Mesendoderm (in vitro differentiated cells): ENCODE measurements around the gene BUB1B.
A peak's percentile ranks its signal among the peaks of the same experiment; 100 is the strongest.
"Not testable (repeated sequence)": the region's sequence is repeated elsewhere in the genome, so short reads cannot be mapped to it uniquely, and the experiment has no call there.

Experiments used
- DNase-seq: peaks from one replicate; pipeline ENCODE4 v3.0.0; 2013
- H2AK5ac ChIP-seq: 2 replicates; pipeline ENCODE4 v1.6.1; 2013; ENCODE audit warnings: low read length, inconsistent platforms
- H2BK120ac ChIP-seq: 2 replicates; pipeline ENCODE4 v1.6.1; 2013; ENCODE audit warnings: low read depth, mild to moderate bottlenecking, low read length, moderate library complexity, mixed read lengths
- H2BK15ac ChIP-seq: replicated peaks from 2 replicates; pipeline ENCODE4 v1.6.1; 2013; ENCODE audit warnings: low read depth, mild to moderate bottlenecking, moderate library complexity
- H2BK5ac ChIP-seq: 2 replicates; pipeline ENCODE4 v1.6.1; 2013; ENCODE audit warnings: low read length, inconsistent platforms
- H3K18ac ChIP-seq: 2 replicates; pipeline ENCODE4 v1.6.1; 2013; ENCODE audit warnings: mild to moderate bottlenecking, low read length, mixed read lengths
- H3K23ac ChIP-seq: one replicate; pipeline ENCODE4 v1.6.1; 2013; ENCODE audit warnings: low read length
- H3K27ac ChIP-seq: 2 replicates; pipeline ENCODE4 v1.5.1; 2013; ENCODE audit warnings: low read depth, mild to moderate bottlenecking, inconsistent platforms, low read length, moderate library complexity
- H3K27me3 ChIP-seq: 2 replicates; pipeline ENCODE4 v1.6.1; 2013; ENCODE audit warnings: low read length, control low read depth, mild to moderate bottlenecking, inconsistent platforms; ENCODE audit not compliant: insufficient read depth, poor library complexity
- H3K36me3 ChIP-seq: 2 replicates; pipeline ENCODE4 v1.6.1; 2013; ENCODE audit warnings: low read length, inconsistent platforms; ENCODE audit not compliant: control insufficient read depth, insufficient read depth
- H3K4ac ChIP-seq: one replicate; pipeline ENCODE4 v1.6.1; 2013; ENCODE audit warnings: low read depth, mild to moderate bottlenecking, low read length, moderate library complexity
- H3K4me1 ChIP-seq: 2 replicates; pipeline ENCODE4 v1.6.1; 2013; ENCODE audit warnings: low read depth, low read length, inconsistent platforms; ENCODE audit not compliant: control insufficient read depth
- H3K4me2 ChIP-seq: 2 replicates; pipeline ENCODE4 v1.6.1; 2013; ENCODE audit warnings: low read length
- H3K4me3 ChIP-seq: 2 replicates; pipeline ENCODE4 v1.5.1; 2013; ENCODE audit warnings: mild to moderate bottlenecking, low read length
- H3K56ac ChIP-seq: one replicate; pipeline ENCODE4 v1.6.1; 2013; ENCODE audit warnings: low read length
- H3K79me1 ChIP-seq: 2 replicates; pipeline ENCODE4 v1.6.1; 2013; ENCODE audit warnings: low read length, inconsistent platforms
- H3K79me2 ChIP-seq: 2 replicates; pipeline ENCODE4 v1.6.1; 2013; ENCODE audit warnings: mild to moderate bottlenecking, low read length; ENCODE audit not compliant: control insufficient read depth, insufficient read depth
- H3K9ac ChIP-seq: 2 replicates; pipeline ENCODE4 v1.6.1; 2013; ENCODE audit warnings: low read length, inconsistent platforms
- H4K5ac ChIP-seq: one replicate; pipeline ENCODE4 v1.6.1; 2013; ENCODE audit warnings: low read length
- H4K8ac ChIP-seq: one replicate; pipeline ENCODE4 v1.6.1; 2013; ENCODE audit warnings: low read depth, mild to moderate bottlenecking, control low read depth, low read length, moderate library complexity
- WGBS: extraction: QIAGEN DNeasy Blood & Tissue Kit; methylation state at CpG from one replicate; pipeline ENCODE4 v1.1.7; 2013; ENCODE audit warnings: low lambda C conversion rate, missing lambda C conversion rate; ENCODE audit not compliant: insufficient coverage; ENCODE audit errors: extremely low coverage; 5-methylcytosine and 5-hydroxymethylcytosine counted together

The BUB1B gene

GRCh38 chr15:40151991-40152390 is 8.9 kb upstream of the BUB1B start:
- H3K18ac ChIP-seq: no peak overlapping the region
- H2BK5ac ChIP-seq: no peak overlapping the region
- no peak overlapping the region for H3K23ac ChIP-seq
- H2BK120ac ChIP-seq: no peak overlapping the region
- no peak for DNase-seq
- no peaks in the 10 kb centered on the region for H3K79me2 ChIP-seq
- H3K4me2 ChIP-seq: no peak overlapping the region
- H3K27me3 ChIP-seq: no peaks in the 10 kb centered on the region
- no peak overlapping the region for H3K27ac ChIP-seq
- H3K9ac ChIP-seq: no peak overlapping the region
- H3K36me3 ChIP-seq: no peaks in the 10 kb centered on the region
- H4K5ac ChIP-seq: no peak overlapping the region
- no peak overlapping the region for H4K8ac ChIP-seq
- H3K4me3 ChIP-seq: no peak overlapping the region
- H2BK15ac ChIP-seq: no peak overlapping the region
- peaks cover 7% of the 10 kb centered on the region for H3K4me1 ChIP-seq
- no peak overlapping the region for H2AK5ac ChIP-seq
- no CpG with 5 or more reads among the region's 4 CpGs for WGBS
- no peak overlapping the region for H3K4ac ChIP-seq
- H3K56ac ChIP-seq: no peak overlapping the region
- no peaks in the 10 kb centered on the region for H3K79me1 ChIP-seq

- WGBS: no CpG with 5 or more reads among the region's 1 CpG
Observed at GRCh38 chr15:40154821-40155220, 6.0 kb upstream of the BUB1B start.

GRCh38 chr15:40155270-40155910 is 5.5 kb upstream of the BUB1B start:
- Histone ChIP-seq H3K79me1 (no peaks in the 10 kb centered on the region), H4K8ac (no peak overlapping the region), H3K23ac (no peak overlapping the region), H3K56ac (peak overlapping the region; percentile 17), H3K18ac (no peak overlapping the region), H3K79me2 (no peaks in the 10 kb centered on the region), H3K27me3 (no peaks in the 10 kb centered on the region), H4K5ac (no peak overlapping the region), H3K4me2 (no peak overlapping the region), H2BK5ac (no peak overlapping the region), H3K4me3 (no peak overlapping the region), H3K36me3 (no peaks in the 10 kb centered on the region), H3K9ac (no peak overlapping the region), H2BK15ac (no peak overlapping the region), H2BK120ac (no peak overlapping the region), H3K27ac (peak overlapping the region; percentile 12), H3K4ac (no peak overlapping the region), H3K4me1 (peaks cover 7% of the 10 kb centered on the region), H2AK5ac (no peak overlapping the region)
- peak; percentile 86 for DNase-seq
- WGBS: no CpG with 5 or more reads among the region's 5 CpGs

More at GRCh38 chr15:40154821-40155220, 6.0 kb upstream of the BUB1B start:
- H2BK120ac ChIP-seq, H3K4me3 ChIP-seq, H3K56ac ChIP-seq, H3K23ac ChIP-seq, H3K4me2 ChIP-seq, H3K18ac ChIP-seq, H2AK5ac ChIP-seq, H3K4me1 ChIP-seq, H2BK15ac ChIP-seq, H3K27me3 ChIP-seq, H4K8ac ChIP-seq, H4K5ac ChIP-seq, H3K79me1 ChIP-seq, H3K27ac ChIP-seq, H2BK5ac ChIP-seq, H3K36me3 ChIP-seq, H3K79me2 ChIP-seq, H3K4ac ChIP-seq, H3K9ac ChIP-seq: not testable (repeated sequence)
- peak; percentile 37 for DNase-seq

GRCh38 chr15:40157778-40158447 is 3.0 kb upstream of the BUB1B start:
- Histone ChIP-seq H3K4ac (no peak overlapping the region), H2BK120ac (no peak overlapping the region), H4K8ac (no peak overlapping the region), H2BK15ac (no peak overlapping the region), H2AK5ac (no peak overlapping the region), H3K27me3 (no peaks in the 10 kb centered on the region), H3K27ac (no peak overlapping the region), H3K23ac (no peak overlapping the region), H4K5ac (no peak overlapping the region), H3K79me1 (no peaks in the 10 kb centered on the region), H3K4me1 (peaks cover 9% of the 10 kb centered on the region), H3K36me3 (no peaks in the 10 kb centered on the region), H3K18ac (no peak overlapping the region), H3K9ac (no peak overlapping the region), H3K4me2 (no peak overlapping the region), H2BK5ac (no peak overlapping the region), H3K4me3 (no peak overlapping the region), H3K56ac (no peak overlapping the region), H3K79me2 (peaks cover 20% of the 10 kb centered on the region)
- WGBS: no CpG with 5 or more reads among the region's 7 CpGs
- DNase-seq: peak; percentile 11

- Histone ChIP-seq H3K9ac (no peak overlapping the region), H3K4me2 (no peak overlapping the region), H2AK5ac (no peak overlapping the region), H3K18ac (no peak overlapping the region), H4K8ac (no peak overlapping the region), H3K36me3 (peaks cover 1% of the 10 kb centered on the region), H3K27me3 (no peaks in the 10 kb centered on the region), H3K79me1 (peaks cover 1% of the 10 kb centered on the region), H2BK15ac (no peak overlapping the region), H3K4me3 (no peak overlapping the region), H3K27ac (no peak overlapping the region), H3K4me1 (peaks cover 9% of the 10 kb centered on the region), H3K79me2 (peaks cover 38% of the 10 kb centered on the region), H2BK5ac (no peak overlapping the region), H3K56ac (peak overlapping the region; percentile 75), H3K23ac (no peak overlapping the region), H4K5ac (peak overlapping the region; percentile 51), H3K4ac (no peak overlapping the region), H2BK120ac (no peak overlapping the region)
- no CpG with 5 or more reads among the region's 3 CpGs for WGBS
- no peak for DNase-seq
Observed at GRCh38 chr15:40160021-40160420, 848 bp upstream of the BUB1B start.
